ENCODE data around the gene RUSC2.
"Not testable (repeated sequence)": the region's sequence is repeated elsewhere in the genome, so short reads cannot be mapped to it uniquely, and the experiment has no call there.

RUSC2 gene

DNA sequence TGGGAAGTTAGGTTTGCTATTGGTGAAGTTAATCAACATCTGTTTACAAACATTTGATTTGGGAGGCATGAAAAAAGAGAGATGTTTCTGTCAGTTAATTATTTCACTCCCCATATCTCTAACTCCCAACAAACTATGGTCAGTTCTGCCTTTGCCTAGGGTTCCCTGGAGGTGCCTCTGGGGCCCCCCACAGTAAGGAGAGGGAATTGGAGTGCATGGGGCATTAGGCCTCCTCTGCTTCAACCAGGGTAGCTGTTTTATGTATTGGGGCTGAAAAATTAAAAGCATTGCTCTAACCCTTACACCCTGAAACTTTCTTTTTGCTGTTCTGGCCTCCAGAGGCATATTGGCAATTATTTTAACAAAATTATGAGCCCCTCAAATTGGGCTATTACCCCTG is 32.3 kb downstream of the RUSC2 start:
- no peak for TF ChIP-seq ZNF274 (IDR thresholded peaks at IDR 0.05; ENCODE audit: low read depth, low read length)

DNA sequence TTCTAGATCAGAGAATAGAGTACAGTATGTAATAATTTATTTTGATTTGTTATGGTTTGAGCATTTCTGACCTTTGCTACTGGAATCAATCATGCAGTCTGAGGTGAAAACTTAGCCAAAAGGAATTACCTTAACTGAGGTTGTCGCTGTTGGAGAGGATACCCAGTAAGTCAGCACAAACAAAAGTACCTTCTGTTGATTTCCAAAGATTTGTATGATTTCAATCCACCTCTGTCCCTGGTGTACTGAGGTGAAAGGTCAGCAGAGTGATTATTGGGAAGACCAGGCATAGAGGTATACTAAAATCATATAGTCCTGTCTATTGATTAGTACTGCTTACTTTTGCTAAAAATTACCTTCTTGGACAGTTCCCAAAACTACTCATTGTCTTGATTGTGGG is 32.8 kb downstream of the RUSC2 start:
- no peak for TF ChIP-seq ZNF274 (IDR thresholded peaks at IDR 0.05; ENCODE audit: low read depth, low read length)
- H3K4me3 ChIP-seq (ENCODE audit: low read length): no peak overlapping the region

More for the DNA sequence above, 32.3 kb downstream of the RUSC2 start:
- H3K4me3 ChIP-seq (ENCODE audit: low read length): no peak overlapping the region

DNA sequence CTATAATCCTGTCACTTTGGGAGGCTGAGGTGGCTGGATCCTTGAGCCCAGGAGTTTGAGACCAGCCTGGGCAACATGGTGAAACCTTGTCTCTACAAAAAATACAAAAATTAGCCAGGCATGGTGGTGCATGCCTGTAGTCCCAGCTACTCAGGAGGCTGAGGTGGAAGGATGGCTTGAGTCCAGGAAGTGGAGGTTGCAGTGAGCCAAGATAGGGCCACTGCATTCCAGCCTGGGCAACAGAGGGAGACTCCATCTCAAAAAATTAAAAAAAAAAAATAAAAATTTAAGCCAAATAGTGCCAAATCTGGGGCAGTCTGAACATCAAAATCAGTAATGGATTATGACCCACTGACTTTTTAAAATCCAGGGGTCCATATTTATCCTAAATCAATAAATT is 33.6 kb downstream of the RUSC2 start:
- not testable (repeated sequence) for H3K4me3 ChIP-seq (ENCODE audit: low read length)

DNA sequence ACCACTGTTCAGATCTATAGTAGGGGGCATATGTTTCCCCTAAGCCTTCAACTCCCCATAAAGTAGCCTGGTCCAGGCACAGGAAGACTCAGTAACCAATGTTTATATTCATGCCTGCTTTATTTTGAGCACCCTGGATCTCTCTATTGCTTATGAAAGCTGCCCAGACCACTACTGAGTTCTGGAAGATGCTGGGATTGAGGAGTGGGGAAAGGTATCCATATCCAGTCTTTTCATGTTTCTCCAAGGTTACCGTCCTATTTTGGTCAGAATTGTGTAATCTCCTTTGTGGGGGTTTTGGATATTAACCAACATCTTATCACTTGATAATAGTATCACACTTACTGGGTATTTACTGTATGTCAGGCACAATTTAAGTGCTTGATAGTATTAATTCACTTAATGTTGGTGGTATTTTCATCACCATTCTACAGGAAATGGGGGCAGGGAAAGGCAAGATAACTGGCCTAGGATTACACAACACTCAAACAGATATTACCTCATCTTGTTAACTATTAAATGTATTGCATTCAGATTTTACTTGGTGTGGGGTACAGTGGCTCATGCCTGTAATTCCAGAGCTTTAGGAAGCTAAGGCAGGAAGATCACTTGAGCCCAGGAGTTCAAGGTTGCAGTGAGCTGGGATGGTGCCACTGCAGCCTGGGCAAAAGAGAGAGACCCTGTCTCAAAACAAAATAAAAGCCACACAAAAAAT is 36.3 kb downstream of the RUSC2 start:
- no peak for TF ChIP-seq ZNF274 (IDR thresholded peaks at IDR 0.05; ENCODE audit: low read depth, low read length)
- no peak overlapping the region for H3K4me3 ChIP-seq (ENCODE audit: low read length)

DNA sequence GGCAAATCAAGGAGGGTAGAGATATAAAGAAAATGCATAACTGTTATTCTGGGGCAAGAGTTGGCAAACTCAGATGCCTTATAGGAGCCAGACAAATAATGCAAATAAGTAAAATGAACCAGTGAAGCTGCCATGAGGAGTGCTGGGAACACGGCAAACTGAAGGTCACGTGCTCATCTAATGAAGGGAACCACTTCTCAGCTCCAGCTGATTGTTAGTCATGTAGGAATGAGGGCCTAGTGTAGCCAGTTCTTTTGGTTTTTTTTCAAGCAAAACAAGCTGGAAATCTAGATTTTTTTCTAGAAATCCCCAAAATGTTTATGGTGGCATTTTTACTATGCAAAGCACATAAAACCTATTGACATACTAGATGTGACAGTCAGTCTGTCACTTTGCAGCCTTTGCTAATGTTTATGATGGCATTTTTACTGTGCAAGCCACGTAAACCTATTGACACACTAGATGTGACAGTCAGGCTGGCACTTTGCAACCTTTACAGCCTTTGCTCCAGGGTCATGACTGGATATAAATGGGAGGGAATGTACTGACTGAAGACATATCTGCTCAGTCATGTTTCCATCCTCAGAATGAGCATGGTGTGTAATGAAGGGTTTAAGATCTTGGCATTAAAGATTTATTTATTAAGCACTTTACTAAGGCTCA is 39.4 kb downstream of the RUSC2 start:
- TF ChIP-seq ZNF274 (IDR thresholded peaks at IDR 0.05; ENCODE audit: low read depth, low read length): no peak
- H3K4me3 ChIP-seq (ENCODE audit: low read length): no peak overlapping the region

DNA sequence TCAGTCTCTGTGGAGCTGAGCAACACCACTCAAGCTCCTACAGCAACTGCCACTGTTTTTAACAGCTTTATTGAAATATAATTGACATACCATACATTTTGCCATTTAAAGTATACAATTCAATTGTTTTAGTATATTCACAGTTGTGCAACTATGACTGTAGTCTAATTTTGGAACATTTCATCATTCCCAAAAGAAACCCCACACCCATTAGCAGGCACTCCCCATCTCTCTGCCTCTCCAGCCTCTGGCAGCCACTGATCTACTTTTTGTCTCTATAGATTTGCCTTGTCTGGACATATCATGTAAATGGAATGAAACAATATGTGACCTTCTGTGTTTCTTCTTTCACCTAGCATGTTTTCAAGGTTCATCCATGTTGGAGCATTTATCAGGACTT is 43.5 kb downstream of the RUSC2 start:
- H3K4me3 ChIP-seq (ENCODE audit: low read length): no peak overlapping the region
- TF ChIP-seq ZNF274 (IDR thresholded peaks at IDR 0.05; ENCODE audit: low read depth, low read length): no peak

DNA sequence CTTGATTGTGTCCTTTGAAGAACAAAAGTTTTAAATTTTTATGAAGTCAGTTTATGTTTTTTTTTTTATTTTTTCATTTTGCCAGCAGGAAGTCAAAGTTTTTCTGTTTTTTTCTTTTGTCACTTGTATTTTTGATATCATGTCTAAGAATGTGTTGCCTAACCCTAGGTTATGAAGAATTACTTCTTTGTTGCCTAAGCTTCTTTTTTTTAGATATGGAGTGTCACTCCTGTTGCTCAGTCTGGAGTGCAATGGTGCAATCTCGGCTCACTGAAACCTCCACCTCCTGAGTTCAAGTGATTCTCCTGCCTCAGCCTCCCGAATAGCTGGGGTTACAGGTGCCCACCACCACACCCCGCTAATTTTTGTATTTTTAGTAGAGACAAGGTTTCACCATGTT is 45.0 kb downstream of the RUSC2 start:
- not testable (repeated sequence) for H3K4me3 ChIP-seq (ENCODE audit: low read length)

DNA sequence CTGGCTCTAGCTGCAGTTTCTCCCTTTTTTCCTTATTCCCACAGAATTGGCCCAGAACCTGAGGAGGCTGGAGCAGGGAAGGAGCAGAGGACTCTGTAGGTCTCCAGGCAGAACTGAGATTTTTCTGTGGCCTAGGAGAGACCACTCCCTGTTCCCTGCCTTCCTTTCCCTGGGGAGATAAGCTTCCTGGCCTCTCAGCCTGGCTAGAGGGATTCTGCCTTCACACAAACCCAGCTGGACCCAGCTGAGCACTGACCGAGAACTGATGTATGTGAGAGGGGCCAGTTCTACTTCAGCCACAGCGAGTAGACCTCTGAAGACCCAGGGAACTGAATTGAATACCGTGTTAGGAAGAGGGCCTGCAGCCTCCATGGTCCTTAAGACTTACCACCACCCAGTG is 48.0 kb downstream of the RUSC2 start:
- no peak overlapping the region for H3K4me3 ChIP-seq (ENCODE audit: low read length)
- no peak for TF ChIP-seq ZNF274 (IDR thresholded peaks at IDR 0.05; ENCODE audit: low read depth, low read length)

DNA sequence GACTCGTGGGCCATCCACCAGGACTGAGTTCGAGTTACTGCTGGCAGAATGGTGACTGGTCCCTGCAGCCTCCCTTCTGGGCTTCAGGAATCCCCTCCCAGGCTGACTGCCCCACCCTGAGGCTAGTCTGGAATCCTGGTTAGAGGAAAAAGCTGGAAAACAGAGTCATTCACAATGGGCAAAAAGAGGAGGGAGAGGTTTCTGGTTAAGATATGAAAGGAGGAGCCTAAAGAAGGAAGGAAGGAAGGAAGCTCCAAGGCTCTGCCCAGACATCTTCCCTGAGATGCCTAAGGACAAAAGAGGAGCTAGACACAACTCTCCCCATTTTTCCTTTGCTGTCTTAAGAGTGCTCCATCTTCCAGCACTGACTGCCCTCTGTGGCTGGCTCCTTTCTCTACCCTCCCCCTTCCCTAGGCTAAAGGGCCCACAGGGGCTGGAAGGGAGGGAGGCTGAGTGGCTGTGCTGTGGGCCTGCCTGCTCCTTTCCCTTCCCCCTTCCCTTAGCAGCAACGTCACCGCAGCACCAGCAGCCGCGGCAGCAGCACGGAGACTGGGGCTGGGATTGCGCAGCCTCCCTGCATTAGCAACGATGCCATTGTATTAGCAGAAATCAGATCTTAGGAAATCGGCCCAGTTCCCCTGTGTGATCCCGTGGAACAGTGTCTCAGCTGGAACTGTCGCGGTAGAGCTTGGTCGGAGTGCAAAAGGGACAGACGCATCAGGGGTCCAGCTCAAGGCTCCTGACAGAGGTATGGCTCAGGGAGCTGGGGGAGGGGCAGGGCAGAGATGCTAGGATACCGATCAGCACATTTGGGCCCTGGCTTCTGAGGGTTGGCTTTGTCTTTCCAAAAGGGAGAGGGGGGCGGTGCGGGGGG is 48.7 kb downstream of the RUSC2 start:
- H3K4me3 ChIP-seq (ENCODE audit: low read length): no peak overlapping the region
- TF ChIP-seq ZNF274 (IDR thresholded peaks at IDR 0.05; ENCODE audit: low read depth, low read length): no peak
